Measurements from ENCODE around the gene KLHL8.
"Not testable (repeated sequence)": the region's sequence is repeated elsewhere in the genome, so short reads cannot be mapped to it uniquely, and the experiment has no call there.

Gene KLHL8

GRCh38 chr4:87147116-87147515 is 73.3 kb downstream of the KLHL8 start:
- no peak for DNase-seq
- Histone ChIP-seq H3K27me3 (no peaks in the 10 kb centered on the region), H3K4me1 (no peaks in the 10 kb centered on the region), H3K9me3 (no peaks in the 10 kb centered on the region), H3K4me3 (ENCODE audit: low read depth, low read length) (no peak overlapping the region), H3K36me3 (peaks cover 5% of the 10 kb centered on the region; the same call in 1 of the 2 replicates)
- no peak for TF ChIP-seq CTCF (IDR thresholded peaks at IDR 0.05; ENCODE audit: low read depth, low read length)

GRCh38 chr4:87145934-87146333 is 74.5 kb downstream of the KLHL8 start:
- H3K9me3 ChIP-seq; H3K36me3 ChIP-seq; H3K4me1 ChIP-seq; H3K4me3 ChIP-seq (ENCODE audit: low read depth, low read length); DNase-seq; H3K27me3 ChIP-seq: not testable (repeated sequence)

GRCh38 chr4:87144356-87144755 is 76.1 kb downstream of the KLHL8 start:
- no peaks in the 10 kb centered on the region for H3K9me3 ChIP-seq
- no peaks in the 10 kb centered on the region for H3K27me3 ChIP-seq
- DNase-seq: no peak
- no peak overlapping the region for H3K4me3 ChIP-seq (ENCODE audit: low read depth, low read length)
- no peaks in the 10 kb centered on the region; the same call in 1 of the 2 replicates for H3K4me1 ChIP-seq
- TF ChIP-seq CTCF (IDR thresholded peaks at IDR 0.05; ENCODE audit: low read depth, low read length): no peak
- H3K36me3 ChIP-seq: peaks cover 5% of the 10 kb centered on the region; the same call in 1 of the 2 replicates

GRCh38 chr4:87141428-87141827 is 79.0 kb downstream of the KLHL8 start:
- no peak overlapping the region for H3K4me3 ChIP-seq (ENCODE audit: low read depth, low read length)
- no peaks in the 10 kb centered on the region for H3K27me3 ChIP-seq
- H3K36me3 ChIP-seq: peaks cover 21% of the 10 kb centered on the region
- no peak for TF ChIP-seq CTCF (IDR thresholded peaks at IDR 0.05; ENCODE audit: low read depth, low read length)
- no peaks in the 10 kb centered on the region for H3K9me3 ChIP-seq
- DNase-seq: no peak
- H3K4me1 ChIP-seq: no peaks in the 10 kb centered on the region; the same call in 1 of the 2 replicates

GRCh38 chr4:87134122-87134521 is 86.3 kb downstream of the KLHL8 start:
- no peaks in the 10 kb centered on the region for H3K4me1 ChIP-seq
- H3K4me3 ChIP-seq (ENCODE audit: low read depth, low read length): no peak overlapping the region
- no peaks in the 10 kb centered on the region for H3K9me3 ChIP-seq
- peaks cover 60% of the 10 kb centered on the region for H3K36me3 ChIP-seq
- no peaks in the 10 kb centered on the region for H3K27me3 ChIP-seq
- DNase-seq: no peak
- no peak for TF ChIP-seq CTCF (IDR thresholded peaks at IDR 0.05; ENCODE audit: low read depth, low read length)

- H3K4me3 ChIP-seq (ENCODE audit: low read depth, low read length): no peak overlapping the region
- H3K36me3 ChIP-seq: peaks cover 63% of the 10 kb centered on the region
- no peak for DNase-seq
- no peaks in the 10 kb centered on the region for H3K9me3 ChIP-seq
- no peak for TF ChIP-seq CTCF (IDR thresholded peaks at IDR 0.05; ENCODE audit: low read depth, low read length)
- H3K27me3 ChIP-seq: no peaks in the 10 kb centered on the region
- no peaks in the 10 kb centered on the region for H3K4me1 ChIP-seq
Measured at GRCh38 chr4:87133183-87133582, 87.2 kb downstream of the KLHL8 start.

GRCh38 chr4:87132035-87132434 is 88.4 kb downstream of the KLHL8 start:
- TF ChIP-seq CTCF (IDR thresholded peaks at IDR 0.05; ENCODE audit: low read depth, low read length): no peak
- Histone ChIP-seq H3K4me3 (ENCODE audit: low read depth, low read length) (no peak overlapping the region), H3K4me1 (no peaks in the 10 kb centered on the region), H3K9me3 (no peaks in the 10 kb centered on the region), H3K36me3 (peaks cover 70% of the 10 kb centered on the region), H3K27me3 (no peaks in the 10 kb centered on the region)
- no peak for DNase-seq
